HepG2 (cell line): ENCODE results near the gene KIF22. TPM values are rescaled to one million over a fixed set of nuclear protein-coding genes. Genes with fewer than 3 reads are reported as not detected.

Experiments used
- ARNT2 ChIP-seq: sonication (generic); formaldehyde crosslinking; IDR thresholded peaks from 2 replicates; pipeline ENCODE4 v1.8.0; 2022; ENCODE audit warnings: mild to moderate bottlenecking, low read depth, missing genetic modification reagents, moderate library complexity
- CC2D1A ChIP-seq: sonication (generic); formaldehyde crosslinking; IDR thresholded peaks from 2 replicates; pipeline ENCODE4 v1.8.1; 2023; ENCODE audit warnings: mild to moderate bottlenecking, missing genetic modification reagents
- E2F2 ChIP-seq: sonication (generic); formaldehyde crosslinking; IDR thresholded peaks from 2 replicates; pipeline ENCODE4 v1.4.0; 2020; ENCODE audit warnings: missing genetic modification reagents, borderline replicate concordance
- EEA1 ChIP-seq: sonication (generic); formaldehyde crosslinking; IDR thresholded peaks from 2 replicates; pipeline ENCODE4 v1.5.1; 2020; ENCODE audit warnings: mild to moderate bottlenecking, missing genetic modification reagents, borderline replicate concordance
- ELF4 ChIP-seq: sonication (generic); formaldehyde crosslinking; IDR thresholded peaks from 2 replicates; pipeline ENCODE4 v1.5.0; 2020; ENCODE audit warnings: missing genetic modification reagents, mild to moderate bottlenecking, moderate library complexity, borderline replicate concordance
- GATAD2A ChIP-seq: IDR thresholded peaks from 2 replicates; pipeline ENCODE4 v1.6.1; 2016
- HMG20B ChIP-seq: conservative IDR thresholded peaks from 2 replicates; pipeline ENCODE4 v1.6.1; 2016; ENCODE audit warnings: missing genetic modification reagents, missing compliant biosample characterization
- JDP2 ChIP-seq: sonication (generic); formaldehyde crosslinking; IDR thresholded peaks from 2 replicates; pipeline ENCODE4 v1.8.1; 2022; ENCODE audit warnings: missing genetic modification reagents, borderline replicate concordance
- LCORL ChIP-seq, 2 experiments: fragments of 450-650 bp in 1 of 2; sonication (generic) in 1 of 2; formaldehyde crosslinking in 1 of 2; IDR thresholded peaks; 2 replicates each; pipeline versions ENCODE4 v1.5.0 to v1.6.1; 2017 to 2020; ENCODE audit warnings: antibody characterized with exemption in 1 of 2, missing genetic modification reagents in 1 of 2
- PCBP1 ChIP-seq: fragments of 200-400 bp; formaldehyde crosslinking; IDR thresholded peaks from 2 replicates; pipeline ENCODE4 v1.6.1; 2017; ENCODE audit warnings: mild to moderate bottlenecking, low read depth, low read length, borderline replicate concordance
- RBFOX2 ChIP-seq: fragments of 200-400 bp; formaldehyde crosslinking; IDR thresholded peaks from 2 replicates; pipeline ENCODE4 v1.6.1; 2017; ENCODE audit warnings: low read depth, mild to moderate bottlenecking, low read length
- RBM22 ChIP-seq: fragments of 200-400 bp; formaldehyde crosslinking; optimal IDR thresholded peaks from 2 replicates; pipeline ENCODE3; 2017; ENCODE audit warnings: mild to moderate bottlenecking, low read length, moderate library complexity
- SMARCE1 ChIP-seq: fragments of 450-650 bp; IDR thresholded peaks from 2 replicates; pipeline ENCODE4 v1.6.1; 2017; ENCODE audit warnings: borderline replicate concordance
- SNAI1 ChIP-seq: sonication (generic); formaldehyde crosslinking; IDR thresholded peaks from 2 replicates; pipeline ENCODE4 v1.5.0; 2020; ENCODE audit warnings: mild to moderate bottlenecking, missing genetic modification reagents, borderline replicate concordance
- TP53 ChIP-seq: sonication (generic); formaldehyde crosslinking; conservative IDR thresholded peaks from 2 replicates; pipeline ENCODE4 v1.4.0; 2020; ENCODE audit warnings: missing genetic modification reagents
- ZBTB25 ChIP-seq: IDR thresholded peaks from 2 replicates; pipeline ENCODE4 v1.6.1; 2018; ENCODE audit warnings: missing genetic modification reagents
- ZFP36L1 ChIP-seq: sonication (generic); formaldehyde crosslinking; IDR thresholded peaks from 2 replicates; pipeline ENCODE4 v1.8.0; 2022; ENCODE audit warnings: mild to moderate bottlenecking, missing genetic modification reagents, moderate library complexity
- ZNF3 ChIP-seq: IDR thresholded peaks from 2 replicates; pipeline ENCODE4 v1.7.0; 2017; ENCODE audit warnings: inconsistent platforms
- ZNF317 ChIP-seq: sonication (generic); formaldehyde crosslinking; IDR thresholded peaks from 2 replicates; pipeline ENCODE4 v1.5.0; 2020; ENCODE audit warnings: mild to moderate bottlenecking, missing genetic modification reagents
- ZNF460 ChIP-seq: sonication (generic); formaldehyde crosslinking; IDR thresholded peaks from 2 replicates; pipeline ENCODE4 v1.5.1; 2020; ENCODE audit warnings: missing genetic modification reagents, mild to moderate bottlenecking, borderline replicate concordance
- ZNF605 ChIP-seq: sonication (generic); formaldehyde crosslinking; IDR thresholded peaks from 2 replicates; pipeline ENCODE4 v1.8.0; 2022; ENCODE audit warnings: mild to moderate bottlenecking, missing genetic modification reagents
- ZNF737 ChIP-seq: sonication (generic); formaldehyde crosslinking; IDR thresholded peaks from 2 replicates; pipeline ENCODE4 v1.5.0; 2020; ENCODE audit warnings: missing genetic modification reagents, mild to moderate bottlenecking, borderline replicate concordance
- polyA plus RNA-seq, 8 experiments: library from polyadenylated mRNA; depleted of rRNA in 3 of 8; stranded (reverse) in 7 of 8; unstranded in 1 of 8; fragments of >200 nt; fragmentation: Illumina TruSeq in 4 of 8; extraction: Trizol in 4 of 8; gene quantifications; 2 replicates each; pipeline versions ENCODE4 v1.2.1 to v1.2.3, GENCODE V29; 2011 to 2016; ENCODE audit warnings: low read depth in 4 of 8, missing spikeins in 1 of 8, mixed read lengths in 1 of 8; ENCODE audit not compliant: insufficient read depth in 1 of 8
- total RNA-seq, 5 experiments: library from RNA; depleted of rRNA; stranded (reverse); fragments of >200 nt; fragmentation: Illumina TruSeq; extraction: Trizol; gene quantifications; 2 replicates each; pipeline ENCODE4 v1.2.3, GENCODE V29; 2016; ENCODE audit warnings: low read depth in 1 of 5
- TF ChIP-seq, protein P1 (sequence below): sonication (generic); formaldehyde crosslinking; IDR thresholded peaks from 2 replicates; pipeline ENCODE4 v1.5.1; 2020; ENCODE audit warnings: mild to moderate bottlenecking, missing genetic modification reagents, moderate library complexity
- TF ChIP-seq, protein P2 (sequence below): sonication (generic); formaldehyde crosslinking; IDR thresholded peaks from 2 replicates; pipeline ENCODE4 v1.4.0; 2020; ENCODE audit warnings: missing genetic modification reagents, mild to moderate bottlenecking, borderline replicate concordance

KIF22 gene
- total and polyA plus RNA-seq, 2 of the 13 experiments (the other 11 are each of a cell fraction or from before 2014, with no cell fraction given): 95.8 to 118 TPM

- TF ChIP-seq, protein P1, sequence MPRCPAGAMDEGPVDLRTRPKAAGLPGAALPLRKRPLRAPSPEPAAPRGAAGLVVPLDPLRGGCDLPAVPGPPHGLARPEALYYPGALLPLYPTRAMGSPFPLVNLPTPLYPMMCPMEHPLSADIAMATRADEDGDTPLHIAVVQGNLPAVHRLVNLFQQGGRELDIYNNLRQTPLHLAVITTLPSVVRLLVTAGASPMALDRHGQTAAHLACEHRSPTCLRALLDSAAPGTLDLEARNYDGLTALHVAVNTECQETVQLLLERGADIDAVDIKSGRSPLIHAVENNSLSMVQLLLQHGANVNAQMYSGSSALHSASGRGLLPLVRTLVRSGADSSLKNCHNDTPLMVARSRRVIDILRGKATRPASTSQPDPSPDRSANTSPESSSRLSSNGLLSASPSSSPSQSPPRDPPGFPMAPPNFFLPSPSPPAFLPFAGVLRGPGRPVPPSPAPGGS (CRISPR knock-in tag): no peak
- TF ChIP-seq TP53 (CRISPR knock-in tag): no peak
- no peak for TF ChIP-seq RBM22
- no peak for TF ChIP-seq CC2D1A (CRISPR knock-in tag)
- peak; percentile 63 for TF ChIP-seq PCBP1
- TF ChIP-seq ELF4: no peak
- no peak for TF ChIP-seq EEA1 (CRISPR knock-in tag)
- no peak for TF ChIP-seq LCORL (IDR thresholded peaks at IDR 0.05)
- no peak; the same call in 1 of the 2 replicates for TF ChIP-seq LCORL (CRISPR knock-in tag; IDR thresholded peaks at IDR 0.05)
- TF ChIP-seq ZNF460 (CRISPR knock-in tag): no peak
- TF ChIP-seq ZNF317 (CRISPR knock-in tag): no peak
- TF ChIP-seq SMARCE1: no peak
- peak; percentile 58 for TF ChIP-seq ZNF605 (CRISPR knock-in tag)
- TF ChIP-seq ZBTB25 (CRISPR knock-in tag): no peak
- peak; percentile 90 for TF ChIP-seq SNAI1 (CRISPR knock-in tag)
- TF ChIP-seq RBFOX2: 0 out of 2 replicates have a peak, but pooled peaks have one; percentile 6
- TF ChIP-seq ARNT2 (CRISPR knock-in tag): no peak
- no peak for TF ChIP-seq GATAD2A (CRISPR knock-in tag)
- TF ChIP-seq, protein P2, sequence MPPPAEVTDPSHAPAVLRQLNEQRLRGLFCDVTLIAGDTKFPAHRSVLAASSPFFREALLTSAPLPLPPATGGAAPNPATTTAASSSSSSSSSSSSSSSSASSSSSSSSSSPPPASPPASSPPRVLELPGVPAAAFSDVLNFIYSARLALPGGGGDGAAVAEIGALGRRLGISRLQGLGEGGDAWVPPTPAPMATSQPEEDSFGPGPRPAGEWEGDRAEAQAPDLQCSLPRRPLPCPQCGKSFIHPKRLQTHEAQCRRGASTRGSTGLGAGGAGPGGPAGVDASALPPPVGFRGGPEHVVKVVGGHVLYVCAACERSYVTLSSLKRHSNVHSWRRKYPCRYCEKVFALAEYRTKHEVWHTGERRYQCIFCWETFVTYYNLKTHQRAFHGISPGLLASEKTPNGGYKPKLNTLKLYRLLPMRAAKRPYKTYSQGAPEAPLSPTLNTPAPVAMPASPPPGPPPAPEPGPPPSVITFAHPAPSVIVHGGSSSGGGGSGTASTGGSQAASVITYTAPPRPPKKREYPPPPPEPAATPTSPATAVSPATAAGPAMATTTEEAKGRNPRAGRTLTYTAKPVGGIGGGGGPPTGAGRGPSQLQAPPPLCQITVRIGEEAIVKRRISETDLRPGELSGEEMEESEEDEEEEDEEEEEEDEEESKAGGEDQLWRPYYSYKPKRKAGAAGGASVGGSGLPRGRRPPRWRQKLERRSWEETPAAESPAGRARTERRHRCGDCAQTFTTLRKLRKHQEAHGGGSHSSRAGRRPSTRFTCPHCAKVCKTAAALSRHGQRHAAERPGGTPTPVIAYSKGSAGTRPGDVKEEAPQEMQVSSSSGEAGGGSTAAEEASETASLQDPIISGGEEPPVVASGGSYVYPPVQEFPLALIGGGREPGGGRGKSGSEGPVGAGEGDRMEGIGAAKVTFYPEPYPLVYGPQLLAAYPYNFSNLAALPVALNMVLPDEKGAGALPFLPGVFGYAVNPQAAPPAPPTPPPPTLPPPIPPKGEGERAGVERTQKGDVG: no peak
- TF ChIP-seq JDP2 (CRISPR knock-in tag): no peak
- TF ChIP-seq HMG20B (CRISPR knock-in tag): no peak
- no peak for TF ChIP-seq ZNF737 (CRISPR knock-in tag)
- no peak for TF ChIP-seq E2F2 (CRISPR knock-in tag)
- no peak for TF ChIP-seq ZFP36L1 (CRISPR knock-in tag)
- TF ChIP-seq ZNF3 (CRISPR knock-in tag): no peak
Measured at GRCh38 chr16:29816694-29817441, 26.3 kb downstream of the KIF22 start (continued).
